ENCODE measurements around the gene SRRM5.

DNA sequence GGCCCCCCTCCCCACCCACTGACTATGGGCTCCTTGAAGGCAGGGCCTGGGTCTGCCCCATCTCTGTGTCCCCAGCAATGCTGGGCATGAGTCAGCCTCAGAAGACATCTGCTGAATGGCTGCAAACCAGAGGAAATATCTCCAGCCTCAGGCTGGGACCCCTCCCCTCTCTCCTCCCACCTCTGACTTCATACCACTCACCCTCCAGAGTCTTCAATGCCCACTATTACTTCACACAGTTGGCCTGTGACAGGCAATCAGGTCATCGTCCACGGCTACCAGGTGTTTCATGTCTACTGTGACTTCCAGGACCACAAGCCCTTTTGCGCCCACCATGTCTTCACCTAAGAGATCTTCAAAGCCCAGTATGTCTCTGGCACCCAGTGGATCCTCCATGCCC is at the start of gene SRRM5:
- TF ChIP-seq POLR2A (IDR thresholded peaks at IDR 0.05) = no peak
- TF ChIP-seq, protein P1, sequence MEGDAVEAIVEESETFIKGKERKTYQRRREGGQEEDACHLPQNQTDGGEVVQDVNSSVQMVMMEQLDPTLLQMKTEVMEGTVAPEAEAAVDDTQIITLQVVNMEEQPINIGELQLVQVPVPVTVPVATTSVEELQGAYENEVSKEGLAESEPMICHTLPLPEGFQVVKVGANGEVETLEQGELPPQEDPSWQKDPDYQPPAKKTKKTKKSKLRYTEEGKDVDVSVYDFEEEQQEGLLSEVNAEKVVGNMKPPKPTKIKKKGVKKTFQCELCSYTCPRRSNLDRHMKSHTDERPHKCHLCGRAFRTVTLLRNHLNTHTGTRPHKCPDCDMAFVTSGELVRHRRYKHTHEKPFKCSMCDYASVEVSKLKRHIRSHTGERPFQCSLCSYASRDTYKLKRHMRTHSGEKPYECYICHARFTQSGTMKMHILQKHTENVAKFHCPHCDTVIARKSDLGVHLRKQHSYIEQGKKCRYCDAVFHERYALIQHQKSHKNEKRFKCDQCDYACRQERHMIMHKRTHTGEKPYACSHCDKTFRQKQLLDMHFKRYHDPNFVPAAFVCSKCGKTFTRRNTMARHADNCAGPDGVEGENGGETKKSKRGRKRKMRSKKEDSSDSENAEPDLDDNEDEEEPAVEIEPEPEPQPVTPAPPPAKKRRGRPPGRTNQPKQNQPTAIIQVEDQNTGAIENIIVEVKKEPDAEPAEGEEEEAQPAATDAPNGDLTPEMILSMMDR (IDR thresholded peaks at IDR 0.05) = no peak
